CD14-positive monocyte (primary cell): Measurements from ENCODE around the gene CPLANE2. TPM values are rescaled to one million over a fixed set of nuclear protein-coding genes. Genes with fewer than 3 reads are reported as not detected.

Experiments used
- DNase-seq, 3 donors: peaks; one replicate each; pipeline ENCODE4 v3.0.0-alpha.2; 2011 to 2022
- H2AFZ ChIP-seq: 2 replicates; pipeline ENCODE4 v1.6.0; 2012; ENCODE audit warnings: mild to moderate bottlenecking, low read depth, low read length, inconsistent platforms; ENCODE audit not compliant: insufficient read depth, poor library complexity, severe bottlenecking
- H3K27ac ChIP-seq, 2 donors: 1 replicate in 1 of 2; 2 replicates in 1 of 2; pipeline ENCODE4 v1.5.1; 2012 to 2013; ENCODE audit warnings: low read length in 2 of 2, control low read depth in 1 of 2, inconsistent platforms in 1 of 2, low read depth in 1 of 2, mild to moderate bottlenecking in 1 of 2
- H3K27me3 ChIP-seq, 2 donors: one replicate each; pipeline versions ENCODE4 v1.6.0 to v1.6.1; 2011 to 2013; ENCODE audit warnings: low read length in 2 of 2; ENCODE audit not compliant: control insufficient read depth in 2 of 2, insufficient read depth in 2 of 2
- H3K36me3 ChIP-seq, 2 donors: replicated peaks in 1 of 2; 1 replicate in 1 of 2; 2 replicates in 1 of 2; pipeline versions ENCODE4 v1.5.1 to v1.6.1; 2012 to 2013; ENCODE audit warnings: low read length in 2 of 2, control low read depth in 1 of 2, inconsistent platforms in 1 of 2, mild to moderate bottlenecking in 1 of 2; ENCODE audit not compliant: insufficient read depth in 2 of 2, control insufficient read depth in 1 of 2
- H3K4me1 ChIP-seq, 2 donors: 1 replicate in 1 of 2; 2 replicates in 1 of 2; pipeline versions ENCODE4 v1.5.1 to v1.6.1; 2012 to 2013; ENCODE audit warnings: low read length in 2 of 2, control low read depth in 1 of 2, inconsistent platforms in 1 of 2, mild to moderate bottlenecking in 1 of 2, moderate library complexity in 1 of 2; ENCODE audit not compliant: insufficient read depth in 2 of 2, control insufficient read depth in 1 of 2
- H3K4me2 ChIP-seq: replicated peaks from 2 replicates; pipeline ENCODE3; 2012; ENCODE audit warnings: low read length, moderate library complexity, mild to moderate bottlenecking; ENCODE audit not compliant: poor library complexity, severe bottlenecking; ENCODE audit errors: extremely low read depth
- H3K4me3 ChIP-seq, 3 experiments: fragments of 200-600 bp in 1 of 3; sonication (generic) in 1 of 3; replicated peaks in 1 of 3; 1 replicate in 2 of 3; 2 replicates in 1 of 3; pipeline ENCODE4 v1.5.1; 2011 to 2013; ENCODE audit warnings: low read length in 3 of 3, mild to moderate bottlenecking in 3 of 3, control low read depth in 2 of 3, low read depth in 2 of 3, inconsistent platforms in 1 of 3, moderate library complexity in 1 of 3
- H3K79me2 ChIP-seq: 2 replicates; pipeline ENCODE4 v1.6.0; 2012; ENCODE audit warnings: mild to moderate bottlenecking, control low read depth, inconsistent platforms, low read length, moderate library complexity; ENCODE audit not compliant: insufficient read depth
- H3K9ac ChIP-seq: 2 replicates; pipeline ENCODE4 v1.6.0; 2017; ENCODE audit warnings: low read length, mild to moderate bottlenecking; ENCODE audit not compliant: insufficient read depth, poor library complexity, severe bottlenecking
- H3K9me3 ChIP-seq, 2 donors: replicated peaks in 1 of 2; 1 replicate in 1 of 2; 2 replicates in 1 of 2; pipeline versions ENCODE4 v1.5.1 to v1.6.1; 2012 to 2013; ENCODE audit warnings: low read length in 2 of 2, control low read depth in 1 of 2; ENCODE audit not compliant: control insufficient read depth in 1 of 2, insufficient read depth in 1 of 2
- H4K20me1 ChIP-seq: 2 replicates; pipeline ENCODE4 v1.6.0; 2012; ENCODE audit warnings: mild to moderate bottlenecking, low read length, control low read depth, moderate library complexity; ENCODE audit not compliant: insufficient read depth
- H3K27ac Mint-ChIP-seq, 7 donors: one replicate each; pipeline ENCODE4 v1.8.0; 2020; ENCODE audit warnings: mild to moderate bottlenecking in 7 of 7, mixed read lengths in 7 of 7, moderate library complexity in 6 of 7, inconsistent platforms in 2 of 7
- H3K27me3 Mint-ChIP-seq, 3 donors: one replicate each; pipeline ENCODE4 v1.8.0; 2021 to 2022; ENCODE audit warnings: low read depth in 3 of 3, mild to moderate bottlenecking in 3 of 3, mixed read lengths in 3 of 3, moderate library complexity in 3 of 3, inconsistent platforms in 1 of 3
- H3K36me3 Mint-ChIP-seq, 2 donors: one replicate each; pipeline ENCODE4 v1.8.0; 2020; ENCODE audit warnings: mixed read lengths in 2 of 2, inconsistent platforms in 1 of 2, mild to moderate bottlenecking in 1 of 2
- H3K4me1 Mint-ChIP-seq: one replicate; pipeline ENCODE4 v1.8.0; 2020; ENCODE audit warnings: mild to moderate bottlenecking, mixed read lengths
- H3K4me3 Mint-ChIP-seq, 2 donors: one replicate each; pipeline ENCODE4 v1.8.0; 2020; ENCODE audit warnings: mild to moderate bottlenecking in 2 of 2, mixed read lengths in 2 of 2, moderate library complexity in 1 of 2
- H3K9me3 Mint-ChIP-seq, 7 donors: one replicate each; pipeline ENCODE4 v1.8.0; 2020 to 2022; ENCODE audit warnings: mixed read lengths in 7 of 7, mild to moderate bottlenecking in 6 of 7, moderate library complexity in 6 of 7, inconsistent platforms in 2 of 7
- CTCF ChIP-seq: fragments of 200-600 bp; IDR thresholded peaks from one replicate; pipeline ENCODE4 v1.8.0; 2022; ENCODE audit warnings: antibody characterized with exemption, mild to moderate bottlenecking
- WGBS: methylation state at CpG from one replicate; pipeline ENCODE4 v1.1.5; 2013; ENCODE audit warnings: missing lambda C conversion rate; ENCODE audit not compliant: insufficient coverage; 5-methylcytosine and 5-hydroxymethylcytosine counted together
- intact Hi-C, 2 donors: fragments of 100-400 bp; cut with micrococcal nuclease; formaldehyde crosslinking; loops; one replicate each; pipeline versions ENCODE4 v1.15.0 to v1.15.1; 2023
- polyA plus RNA-seq, 3 donors: library from polyadenylated mRNA; depleted of rRNA in 1 of 3; unstranded in 2 of 3; stranded (reverse) in 1 of 3; fragments of 300-500 nt in 2 of 3; fragments of >200 nt in 1 of 3; fragmentation: Illumina TruSeq in 2 of 3; gene quantifications; 1 replicate in 2 of 3; 2 replicates in 1 of 3; pipeline ENCODE4 v1.2.3, GENCODE V29; 2012 to 2021

CPLANE2 gene
- polyA plus RNA-seq, 3 donors: 0.54 to 1.7 (median 1.4) TPM

GRCh38 chr1:16248007-16248436, 11.0 kb upstream of the CPLANE2 start:
- Histone ChIP-seq H3K4me3 (no peak overlapping the region), H2AFZ (no peak overlapping the region), H3K4me2 (no peak overlapping the region), H3K27me3 (no peaks in the 10 kb centered on the region), H3K36me3 (peaks cover 44 to 67% of the 10 kb centered on the region in 2 donors), H3K4me1 (peaks cover 20 to 23% of the 10 kb centered on the region in 2 donors), H3K9me3 (no peaks in the 10 kb centered on the region), H3K27ac (peak overlapping the region in 1 of 2 donors; percentile 10), H4K20me1 (peaks cover 45% of the 10 kb centered on the region), H3K79me2 (no peaks in the 10 kb centered on the region), H3K9ac (no peak overlapping the region)
- Mint-ChIP-seq H3K4me1 (peaks cover 30% of the 10 kb centered on the region), H3K4me3 (no peak overlapping the region), H3K27me3 (peaks cover 0 to 3% (median under 1%) of the 10 kb centered on the region in 3 donors), H3K27ac (peak overlapping the region in 1 of 7 donors; percentile 45), H3K9me3 (no peaks in the 10 kb centered on the region), H3K36me3 (peaks cover 49 to 56% of the 10 kb centered on the region in 2 donors)
- no peak for TF ChIP-seq CTCF
- DNase-seq: no peak
- intact Hi-C loops: loop anchor here (10.0 kb wide), 2 partner anchors 117 to 163 kb away; partner anchors contain the start of gene SZRD1 (in 1 of the 2)
- 94% methylated on average over 7 of the region's 8 CpGs for WGBS

- Mint-ChIP-seq H3K4me3 (no peak overlapping the region), H3K4me1 (peaks cover 30% of the 10 kb centered on the region), H3K9me3 (no peaks in the 10 kb centered on the region), H3K36me3 (peaks cover 44 to 51% of the 10 kb centered on the region in 2 donors), H3K27ac (peak overlapping the region in 1 of 7 donors; percentile 4), H3K27me3 (peaks cover 0 to 3% (median 2%) of the 10 kb centered on the region in 3 donors)
- Histone ChIP-seq H3K4me2 (no peak overlapping the region), H2AFZ (no peak overlapping the region), H3K4me1 (peaks cover 20 to 23% of the 10 kb centered on the region in 2 donors), H3K9me3 (no peaks in the 10 kb centered on the region), H3K79me2 (no peaks in the 10 kb centered on the region), H3K4me3 (no peak overlapping the region), H4K20me1 (peaks cover 42% of the 10 kb centered on the region), H3K9ac (no peak overlapping the region), H3K36me3 (peaks cover 39 to 61% of the 10 kb centered on the region in 2 donors), H3K27me3 (no peaks in the 10 kb centered on the region), H3K27ac (no peak overlapping the region)
- TF ChIP-seq CTCF: no peak
- intact Hi-C loops: loop anchor here (10.0 kb wide), 2 partner anchors 117 to 163 kb away; partner anchors contain the start of gene SZRD1 (in 1 of the 2)
- no peak for DNase-seq
- 92% methylated on average over 1 of the region's 2 CpGs for WGBS
Measured at GRCh38 chr1:16247441-16247840, 10.5 kb upstream of the CPLANE2 start.
